Tibial nerve (tissue), 4 donors: Measurements from ENCODE around the gene NOSTRIN.

Source experiments
- EP300 ChIP-seq, 2 donors: sonication (generic); formaldehyde crosslinking; IDR thresholded peaks; one replicate each; pipeline ENCODE4 v1.6.1; 2017; ENCODE audit warnings: antibody characterized with exemption in 2 of 2, mild to moderate bottlenecking in 1 of 2
- POLR2A ChIP-seq, 2 donors: fragments of 450-650 bp; IDR thresholded peaks; one replicate each; pipeline ENCODE4 v1.6.1; 2017; ENCODE audit warnings: antibody characterized with exemption in 2 of 2, mild to moderate bottlenecking in 2 of 2, moderate library complexity in 2 of 2
- TF ChIP-seq, protein P1 (sequence below), 5 experiments: fragments of 200-600 bp in 3 of 5; fragments of 450-650 bp in 2 of 5; sonication (generic) in 3 of 5; IDR thresholded peaks; one replicate each; pipeline ENCODE4 v1.5.1; 2016 to 2019; ENCODE audit warnings: antibody characterized with exemption in 5 of 5, mild to moderate bottlenecking in 3 of 5, moderate library complexity in 2 of 5

- TF ChIP-seq POLR2A (IDR thresholded peaks at IDR 0.05) (no peak), EP300 (IDR thresholded peaks at IDR 0.05) (no peak)
- TF ChIP-seq, protein P1, sequence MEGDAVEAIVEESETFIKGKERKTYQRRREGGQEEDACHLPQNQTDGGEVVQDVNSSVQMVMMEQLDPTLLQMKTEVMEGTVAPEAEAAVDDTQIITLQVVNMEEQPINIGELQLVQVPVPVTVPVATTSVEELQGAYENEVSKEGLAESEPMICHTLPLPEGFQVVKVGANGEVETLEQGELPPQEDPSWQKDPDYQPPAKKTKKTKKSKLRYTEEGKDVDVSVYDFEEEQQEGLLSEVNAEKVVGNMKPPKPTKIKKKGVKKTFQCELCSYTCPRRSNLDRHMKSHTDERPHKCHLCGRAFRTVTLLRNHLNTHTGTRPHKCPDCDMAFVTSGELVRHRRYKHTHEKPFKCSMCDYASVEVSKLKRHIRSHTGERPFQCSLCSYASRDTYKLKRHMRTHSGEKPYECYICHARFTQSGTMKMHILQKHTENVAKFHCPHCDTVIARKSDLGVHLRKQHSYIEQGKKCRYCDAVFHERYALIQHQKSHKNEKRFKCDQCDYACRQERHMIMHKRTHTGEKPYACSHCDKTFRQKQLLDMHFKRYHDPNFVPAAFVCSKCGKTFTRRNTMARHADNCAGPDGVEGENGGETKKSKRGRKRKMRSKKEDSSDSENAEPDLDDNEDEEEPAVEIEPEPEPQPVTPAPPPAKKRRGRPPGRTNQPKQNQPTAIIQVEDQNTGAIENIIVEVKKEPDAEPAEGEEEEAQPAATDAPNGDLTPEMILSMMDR (IDR thresholded peaks at IDR 0.05), result no peak
Observed at GRCh38 chr2:168757223-168757622, 45.2 kb upstream of the NOSTRIN start.
